Epithelial cell of prostate (primary cell): ENCODE data around the gene PLXNA4.

Experiments
- DNase-seq: peaks from one replicate; pipeline ENCODE4 v3.0.0-alpha.2; 2011; ENCODE audit warnings: low read depth, low spot score
- H3K27ac ChIP-seq: fragments of 450-650 bp; 2 replicates; pipeline ENCODE4 v1.5.1; 2017; ENCODE audit warnings: mild to moderate bottlenecking

The PLXNA4 gene

DNA sequence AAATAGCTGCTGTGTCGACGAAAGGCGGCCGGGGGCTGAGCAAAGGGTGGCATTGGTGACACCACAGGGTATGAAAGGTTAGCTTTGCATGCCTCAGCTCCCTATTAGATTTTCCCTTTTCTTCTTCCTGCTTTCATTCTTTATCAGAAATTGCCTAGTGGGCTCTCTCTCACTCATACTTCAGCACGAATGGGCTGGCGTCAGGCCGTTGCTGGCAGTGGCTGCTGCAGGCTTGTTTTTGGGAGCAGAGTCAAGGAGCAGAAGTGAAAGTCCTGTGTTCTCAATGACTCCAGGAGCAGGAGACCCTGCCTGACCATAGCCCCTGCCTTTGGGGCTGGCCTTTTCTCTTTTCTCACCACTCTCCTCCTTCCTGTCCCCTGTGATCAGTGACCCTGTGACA, 318.0 kb downstream of the PLXNA4 start:
- no peak overlapping the region for H3K27ac ChIP-seq
- no peak for DNase-seq

DNA sequence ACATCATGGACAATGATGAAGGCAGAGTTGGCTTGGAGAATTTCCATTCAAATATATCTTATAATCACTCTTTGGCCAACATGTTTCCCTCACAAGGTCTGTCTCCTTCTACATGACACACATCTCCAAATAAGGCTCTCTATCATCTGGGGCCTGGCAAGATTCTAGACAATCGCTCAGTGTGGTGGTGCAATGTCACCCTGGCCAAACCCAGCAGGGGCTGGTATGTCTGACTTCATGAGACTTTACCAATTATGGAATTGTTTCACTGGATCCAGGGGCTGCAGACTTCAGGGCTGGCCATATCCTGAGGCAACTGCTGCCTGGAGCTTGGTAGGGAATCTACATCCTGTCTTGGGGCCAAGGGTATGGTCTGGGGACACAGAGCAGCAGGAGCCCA, 319.0 kb downstream of the PLXNA4 start:
- no peak overlapping the region for H3K27ac ChIP-seq
- no peak for DNase-seq

DNA sequence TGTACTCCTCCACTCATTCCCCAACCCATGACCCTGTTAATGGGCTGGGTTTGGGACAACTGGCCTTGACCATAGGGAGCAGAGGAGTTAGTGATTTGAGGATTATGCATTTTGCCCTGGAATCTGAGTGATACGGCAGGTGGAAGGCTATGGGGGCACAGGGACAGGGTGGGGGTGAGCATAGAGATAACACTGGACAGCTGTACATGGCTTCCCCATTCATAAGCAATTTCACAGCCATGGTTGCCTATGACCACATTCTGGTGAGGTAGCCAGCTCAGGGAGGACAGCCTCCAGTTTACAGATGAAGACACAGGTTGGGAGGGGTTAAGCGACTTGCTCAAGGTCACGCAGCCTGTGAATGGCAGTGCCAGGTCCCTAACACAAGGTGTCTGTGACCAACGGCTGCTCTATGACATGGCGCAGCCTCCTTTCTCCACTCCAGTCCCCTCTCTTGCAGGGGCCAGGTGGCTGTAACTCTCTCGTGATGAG, 319.5 kb downstream of the PLXNA4 start:
- DNase-seq: no peak
- H3K27ac ChIP-seq: no peak overlapping the region

DNA sequence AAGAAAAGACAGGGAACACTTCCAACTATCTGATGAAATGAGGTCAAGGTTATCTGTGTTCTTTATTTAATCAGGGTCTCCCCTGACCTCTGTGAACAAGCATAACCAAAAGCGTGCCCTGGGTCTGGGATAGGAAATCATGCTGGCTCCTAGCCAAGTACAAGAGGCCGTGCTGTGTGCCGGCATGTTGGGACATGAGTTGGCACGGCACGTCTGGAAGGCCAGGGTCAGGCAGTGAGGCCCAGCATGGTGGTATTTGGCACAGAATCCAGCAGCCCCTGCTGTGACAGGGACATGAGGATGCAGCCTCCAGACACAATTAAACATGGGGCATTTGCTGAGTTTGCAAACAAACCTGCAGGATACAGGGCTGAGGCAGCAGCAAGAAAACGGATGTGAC, 320.4 kb downstream of the PLXNA4 start:
- no peak for DNase-seq
- H3K27ac ChIP-seq: no peak overlapping the region

DNA sequence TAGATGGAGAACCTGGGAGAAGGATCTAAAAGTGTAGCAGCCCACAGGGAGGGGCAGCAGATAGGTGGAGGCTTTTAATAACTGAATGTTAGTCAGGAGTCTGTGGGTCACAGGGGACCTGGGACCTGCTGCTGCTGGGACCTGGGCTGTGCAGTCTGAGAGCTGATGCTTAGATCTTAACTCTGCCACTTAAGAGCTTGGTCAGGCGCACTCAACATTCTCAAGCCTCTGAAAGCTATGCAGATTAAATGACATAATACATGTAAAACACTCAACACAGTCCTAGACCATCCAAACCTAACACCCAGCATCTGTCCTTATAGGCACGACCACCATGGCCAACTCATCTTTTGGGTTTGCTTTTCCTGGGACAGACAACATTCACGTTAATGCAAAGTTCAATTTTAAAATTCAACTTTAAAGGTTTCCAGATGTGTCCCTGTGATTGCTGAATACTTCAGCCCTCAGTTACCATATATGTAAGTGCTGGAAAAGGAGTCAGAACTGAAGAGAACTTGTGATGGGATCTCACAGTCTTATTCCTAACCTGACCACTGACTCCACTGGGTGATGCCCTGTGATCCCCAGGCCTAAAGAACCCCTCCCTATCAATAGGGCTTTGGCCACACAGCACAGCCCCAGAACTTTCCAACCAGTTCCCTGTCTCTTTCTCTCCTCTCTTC, 321.0 kb downstream of the PLXNA4 start:
- DNase-seq: no peak
- no peak overlapping the region for H3K27ac ChIP-seq

DNA sequence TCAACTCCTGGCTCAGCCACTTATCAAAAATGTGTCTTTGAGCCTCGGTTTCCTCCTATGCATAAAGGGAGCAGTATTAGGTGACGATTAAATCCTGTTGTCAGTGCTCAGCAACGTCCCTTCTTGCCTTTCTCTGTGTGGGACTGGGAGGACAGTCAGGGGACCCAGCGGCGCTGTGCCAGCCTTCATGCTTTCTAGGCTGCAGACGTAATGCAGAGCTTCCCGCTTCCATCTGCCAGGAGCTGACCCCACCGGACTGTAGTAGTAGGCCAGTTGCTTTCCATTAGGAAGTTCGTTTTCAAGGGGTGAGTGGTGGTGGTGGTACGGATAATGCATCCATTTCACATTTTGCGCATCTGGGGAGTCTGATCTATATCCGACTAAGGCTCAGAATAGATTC, 321.8 kb downstream of the PLXNA4 start:
- no peak for DNase-seq
- no peak overlapping the region for H3K27ac ChIP-seq

DNA sequence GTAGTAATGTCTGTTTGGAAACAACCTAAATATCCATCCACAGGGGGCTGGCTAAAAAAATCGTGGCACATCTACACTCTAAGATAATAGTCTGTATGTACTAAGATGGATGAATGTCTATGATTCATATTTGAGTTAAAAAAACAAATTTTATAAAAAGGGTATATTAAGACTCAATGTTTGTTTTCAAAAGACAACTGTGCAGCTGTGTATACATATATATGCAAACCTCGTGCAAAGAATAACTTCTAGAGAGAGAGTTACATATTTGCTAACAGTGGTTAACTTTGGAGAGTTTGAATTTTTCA, 323.5 kb downstream of the PLXNA4 start:
- no peak overlapping the region for H3K27ac ChIP-seq
- no peak for DNase-seq

DNA sequence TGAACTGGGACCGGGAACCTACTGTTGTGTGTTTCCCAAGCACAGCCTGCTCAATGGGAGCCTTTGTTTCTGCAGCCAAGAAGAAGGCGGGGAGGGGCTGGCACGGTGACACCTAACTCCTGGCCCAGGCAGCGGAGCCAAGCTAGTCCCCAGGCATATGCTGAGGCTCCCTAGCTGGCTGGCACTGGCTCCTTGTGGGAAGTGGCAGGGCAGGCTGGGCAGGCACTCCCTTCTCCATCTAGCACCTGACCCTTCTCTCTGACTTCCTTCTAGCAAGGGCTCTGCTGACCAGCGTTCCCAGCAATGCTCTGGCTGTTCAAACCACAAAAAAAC, 325.0 kb downstream of the PLXNA4 start:
- peak; percentile 44 for DNase-seq
- H3K27ac ChIP-seq: peak overlapping the region; percentile 21

DNA sequence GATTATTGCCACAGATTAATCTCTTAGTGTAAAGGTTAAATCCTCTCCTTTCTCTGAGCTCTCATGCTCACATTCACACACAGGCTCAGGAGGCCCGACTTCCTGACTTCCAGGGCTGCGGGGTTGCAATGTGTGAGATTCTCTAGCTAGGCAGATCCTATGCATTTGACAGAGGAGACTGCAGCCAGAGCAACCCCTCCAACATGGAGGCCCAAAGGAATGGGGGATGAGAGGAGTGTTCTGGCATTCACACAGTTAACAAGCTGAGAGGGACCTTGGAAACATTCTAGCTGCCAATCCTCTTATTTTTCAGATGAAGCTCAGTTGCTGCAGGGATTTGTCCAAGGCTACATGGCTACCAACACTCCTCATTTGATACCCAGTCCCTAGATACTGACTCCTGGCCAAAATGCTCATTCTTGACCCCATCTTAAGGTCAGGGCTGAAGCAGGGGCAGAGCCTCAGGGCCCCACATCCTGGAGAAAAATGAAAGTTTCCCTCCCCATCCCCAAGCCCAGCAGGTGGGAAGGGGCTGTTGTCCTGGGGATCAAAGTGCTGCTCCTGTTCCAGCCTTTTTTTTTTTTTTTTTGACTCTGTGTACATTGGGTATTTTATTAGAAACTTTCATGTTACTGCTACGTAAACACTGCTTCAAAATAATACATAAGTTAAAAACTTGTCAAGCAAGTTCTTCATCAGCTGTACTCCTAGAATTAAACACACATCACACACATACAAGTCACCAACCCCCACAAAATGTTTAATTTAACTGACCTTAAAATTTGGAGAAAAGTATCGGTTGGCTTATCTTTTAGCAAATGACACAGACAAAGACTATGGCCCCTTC, 325.6 kb downstream of the PLXNA4 start:
- no peak for DNase-seq
- H3K27ac ChIP-seq: peak overlapping the region; percentile 21

DNA sequence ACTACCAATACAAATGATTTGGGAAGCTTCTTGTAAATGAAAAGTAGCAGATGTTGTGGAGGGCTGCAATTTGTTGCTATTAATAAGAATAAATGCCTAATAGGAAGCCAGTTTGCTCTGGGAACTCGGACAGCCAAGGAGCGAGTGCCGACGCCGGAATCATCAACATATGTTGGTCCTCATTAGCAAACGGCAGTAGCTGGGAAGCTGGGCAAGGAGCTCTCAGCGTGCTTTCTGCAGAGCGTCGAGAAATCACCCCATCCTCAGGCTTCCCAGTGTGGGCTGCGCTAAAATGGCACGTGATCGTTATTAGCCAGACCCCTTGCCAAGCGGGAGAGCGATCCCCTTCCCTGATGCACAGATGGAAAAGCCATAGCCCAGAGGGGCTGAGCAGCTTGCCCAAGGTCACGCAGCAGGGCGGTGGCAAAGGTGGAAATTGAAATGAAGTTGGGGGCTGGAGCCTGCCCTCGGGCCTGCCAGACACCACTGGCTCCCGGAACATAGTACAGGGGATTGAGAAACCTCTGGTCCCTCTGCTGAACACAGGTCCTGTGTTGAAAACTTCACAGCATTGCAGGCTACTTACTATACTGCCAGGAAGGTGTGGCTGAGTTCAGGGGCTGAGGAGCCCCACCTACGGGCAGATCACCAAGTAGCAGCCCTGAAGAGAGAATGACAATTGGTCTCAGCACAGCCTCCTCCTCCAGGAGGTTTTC, 326.9 kb downstream of the PLXNA4 start:
- no peak for DNase-seq
- no peak overlapping the region for H3K27ac ChIP-seq

DNA sequence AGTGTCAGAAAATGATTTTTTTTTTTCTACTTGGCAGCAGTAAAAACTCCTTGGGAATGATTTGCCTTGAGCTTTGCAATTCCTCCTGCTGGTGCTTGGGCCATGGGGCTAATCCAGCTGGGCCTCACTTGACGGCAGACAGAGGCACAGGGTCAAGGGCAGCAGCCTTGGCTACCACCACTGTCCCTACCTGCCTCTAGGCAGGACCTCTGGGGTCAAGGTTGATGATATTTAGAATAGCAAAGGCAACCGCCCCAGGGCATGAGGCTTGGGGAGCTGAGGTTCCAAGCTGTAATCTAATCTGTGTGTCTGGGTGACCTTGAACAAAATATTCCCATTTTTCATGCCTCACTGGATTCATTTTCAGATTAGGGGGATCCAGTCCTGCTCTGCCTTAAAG, 327.4 kb downstream of the PLXNA4 start:
- H3K27ac ChIP-seq: no peak overlapping the region
- DNase-seq: no peak

DNA sequence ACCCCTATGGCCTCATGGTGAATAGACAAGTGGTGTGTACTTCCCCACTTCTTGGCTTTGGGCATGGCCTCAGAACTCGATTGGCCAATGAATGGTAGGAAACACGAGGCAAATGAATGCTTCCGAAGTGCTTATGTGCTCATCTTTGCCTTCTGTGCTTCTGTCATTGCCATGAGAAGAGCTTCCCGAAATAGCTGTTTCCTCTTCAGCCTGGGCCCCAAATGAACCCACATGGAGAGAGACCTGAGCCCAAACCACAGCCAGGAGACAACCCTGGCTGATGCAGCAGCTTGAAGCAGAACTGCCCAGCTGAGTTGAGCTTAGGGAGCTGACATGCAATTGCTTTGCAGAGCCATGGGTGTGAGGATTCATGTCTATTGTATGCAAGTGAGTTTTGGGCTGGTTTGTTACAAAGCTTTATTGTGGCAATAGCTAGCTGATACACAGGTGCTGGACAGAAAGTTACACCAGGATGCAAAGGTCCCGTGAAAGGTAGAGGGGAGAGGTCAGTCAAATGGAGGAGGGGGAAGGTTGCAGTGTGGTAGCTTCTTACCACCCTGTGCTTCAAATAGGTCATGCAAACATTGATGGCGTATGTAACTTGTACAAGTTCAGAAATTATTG, 328.2 kb downstream of the PLXNA4 start:
- DNase-seq: no peak
- H3K27ac ChIP-seq: no peak overlapping the region

DNA sequence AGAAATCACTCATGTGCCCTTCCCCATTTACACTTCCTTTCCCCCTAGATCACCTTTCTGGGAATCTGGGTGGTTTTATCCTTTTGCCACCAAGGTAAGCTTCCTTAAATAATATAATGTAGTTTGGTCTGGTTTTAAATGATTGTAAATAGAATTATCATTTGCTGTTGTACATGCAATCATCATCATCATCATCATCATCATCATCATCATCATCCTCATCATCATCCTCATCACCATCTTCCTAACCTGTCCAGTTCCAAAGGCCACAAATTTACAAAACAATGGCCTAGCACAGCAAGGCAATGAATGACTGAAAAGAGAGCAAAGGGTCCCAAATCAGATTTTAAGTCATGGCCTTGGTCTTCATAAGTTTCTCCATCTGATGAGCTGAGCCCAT, 329.7 kb downstream of the PLXNA4 start:
- H3K27ac ChIP-seq: no peak overlapping the region
- no peak for DNase-seq

DNA sequence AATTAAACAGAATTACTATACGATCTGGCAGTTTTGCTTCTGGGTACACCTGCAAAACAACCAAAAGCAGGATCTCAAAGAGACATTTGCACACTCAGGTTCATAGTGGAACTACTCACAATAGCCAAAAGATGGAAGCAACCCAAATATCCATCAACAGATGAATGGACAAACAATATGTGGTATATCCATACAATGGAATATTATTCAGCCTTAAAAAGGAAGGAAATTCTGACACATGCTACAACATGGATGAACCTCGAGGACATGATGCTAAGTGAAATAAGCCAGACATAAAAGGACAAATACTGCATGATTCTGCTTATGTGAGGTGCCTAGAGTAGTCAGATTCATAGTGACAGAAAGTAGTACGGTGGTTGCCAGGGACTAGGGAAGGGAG, 330.7 kb downstream of the PLXNA4 start:
- DNase-seq: no peak
- no peak overlapping the region for H3K27ac ChIP-seq

DNA sequence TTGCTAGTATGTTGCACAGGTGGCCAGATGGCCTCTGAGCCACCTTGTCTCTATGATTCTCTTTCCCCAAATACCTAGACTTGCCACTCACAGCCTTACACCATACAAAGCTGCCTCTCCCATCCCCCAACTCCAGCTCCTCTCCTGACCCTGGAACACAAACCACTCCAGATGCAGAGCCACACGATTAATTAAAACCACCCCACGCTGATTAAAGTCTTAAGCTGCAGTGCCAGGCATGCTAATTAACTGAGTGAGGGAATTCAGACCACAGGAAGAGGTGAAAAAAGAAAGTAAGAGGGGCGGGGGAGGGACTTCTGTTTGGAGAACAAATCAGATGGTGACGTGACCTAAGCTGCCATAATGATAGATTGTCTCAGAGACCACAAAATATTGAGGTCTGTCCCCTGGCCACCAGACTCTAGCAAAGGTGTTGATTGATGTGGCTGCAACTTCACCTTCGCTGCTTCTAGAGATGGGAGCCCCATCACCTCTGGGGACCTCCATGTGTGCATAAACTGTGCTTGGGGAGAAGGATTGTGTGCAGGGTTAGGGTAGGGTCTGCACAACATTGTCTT, 331.3 kb downstream of the PLXNA4 start:
- no peak overlapping the region for H3K27ac ChIP-seq
- DNase-seq: no peak

DNA sequence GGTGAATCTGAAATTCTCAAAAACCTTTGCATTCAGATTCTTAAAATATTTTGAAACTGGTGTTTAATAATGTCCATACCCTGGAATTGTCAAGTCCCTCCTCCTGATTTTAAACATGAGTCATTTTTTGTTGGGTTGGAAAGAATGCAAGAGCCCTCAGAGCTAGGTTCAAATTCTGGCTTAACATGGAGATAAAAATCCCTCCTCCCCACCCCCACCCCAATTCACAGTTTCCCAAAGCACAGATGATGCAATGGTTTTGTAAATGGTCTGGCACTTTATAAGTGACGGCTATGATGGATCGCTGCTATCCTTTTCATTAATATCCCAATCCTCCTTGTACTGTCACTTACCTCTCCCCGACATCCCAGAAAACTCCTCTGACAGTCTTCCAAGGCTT, 332.8 kb downstream of the PLXNA4 start:
- H3K27ac ChIP-seq: no peak overlapping the region
- no peak for DNase-seq

DNA sequence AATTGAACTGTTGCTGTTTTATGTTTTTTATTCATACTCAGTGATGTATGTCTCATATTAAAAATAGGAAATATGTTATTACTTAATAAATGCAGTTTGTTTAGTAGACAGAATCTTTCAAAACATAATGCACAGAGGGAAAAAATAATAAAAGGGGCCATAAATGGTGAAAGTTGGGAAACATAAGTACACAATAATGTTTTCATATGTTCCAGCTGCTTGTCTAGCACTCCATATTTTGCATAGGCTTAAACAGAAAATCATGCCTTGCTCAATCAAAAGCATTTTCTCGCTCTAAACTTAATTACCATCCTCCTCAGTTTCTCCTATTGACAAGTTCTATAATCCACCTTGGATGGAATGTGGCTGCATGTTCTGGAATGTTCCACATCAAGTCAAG, 333.2 kb downstream of the PLXNA4 start:
- DNase-seq: no peak
- no peak overlapping the region for H3K27ac ChIP-seq

DNA sequence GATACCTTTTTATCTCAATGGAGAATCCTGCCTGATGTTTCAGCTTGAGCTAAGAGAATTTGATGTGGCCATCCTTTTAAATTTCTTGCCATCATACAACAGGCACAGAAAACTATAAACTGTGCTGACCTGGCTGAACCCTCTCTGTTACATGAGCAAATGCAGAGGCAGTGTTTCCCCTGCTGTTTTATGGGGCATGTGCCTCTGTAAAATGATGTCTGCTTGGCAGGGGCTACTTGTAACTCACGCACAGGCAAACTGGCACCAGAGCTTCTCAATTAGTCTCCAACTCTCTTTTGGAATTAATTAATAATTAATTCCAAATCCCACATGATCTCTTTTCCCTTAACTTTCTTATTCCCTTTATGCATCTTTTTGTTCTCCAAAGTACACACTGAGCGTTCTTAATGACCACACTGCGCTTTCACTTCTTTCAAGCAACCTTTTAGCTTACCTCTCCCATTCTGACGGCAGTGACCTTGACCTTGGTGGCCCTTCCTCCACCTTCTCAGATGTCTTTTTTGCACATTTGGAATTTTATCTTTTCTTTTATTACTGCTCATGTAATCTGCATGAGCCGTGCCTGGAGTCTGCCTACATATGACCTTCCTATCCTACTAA, 334.0 kb downstream of the PLXNA4 start:
- DNase-seq: no peak
- H3K27ac ChIP-seq: no peak overlapping the region

DNA sequence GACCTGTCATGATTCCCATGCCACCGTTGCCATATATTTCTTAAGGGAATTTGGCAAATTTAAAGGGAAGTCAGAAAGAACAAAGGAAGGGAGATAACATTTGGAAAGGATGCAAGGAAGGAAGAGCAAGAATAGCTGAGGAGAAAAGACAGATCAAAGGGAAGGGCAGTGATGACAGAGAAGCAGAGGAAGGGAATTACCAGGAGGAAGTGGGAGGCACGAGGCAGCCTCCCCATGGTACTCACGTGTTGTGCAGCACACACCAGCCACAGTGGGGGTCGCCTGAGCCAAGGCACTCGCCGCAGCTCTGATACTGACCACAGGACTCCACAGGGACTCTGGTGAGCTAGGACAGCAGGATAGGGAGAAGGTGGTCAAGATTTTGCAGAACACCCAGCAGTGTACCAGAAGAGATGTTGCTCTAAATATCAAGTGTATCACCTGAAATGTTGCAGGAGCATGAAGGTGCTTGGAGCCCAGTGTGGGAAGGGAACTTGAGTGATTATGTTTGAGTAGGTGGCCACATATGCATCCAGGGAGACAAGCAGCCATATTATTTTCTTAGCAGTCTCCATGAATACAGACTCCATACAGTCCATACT, 335.3 kb downstream of the PLXNA4 start:
- no peak for DNase-seq
- no peak overlapping the region for H3K27ac ChIP-seq

DNA sequence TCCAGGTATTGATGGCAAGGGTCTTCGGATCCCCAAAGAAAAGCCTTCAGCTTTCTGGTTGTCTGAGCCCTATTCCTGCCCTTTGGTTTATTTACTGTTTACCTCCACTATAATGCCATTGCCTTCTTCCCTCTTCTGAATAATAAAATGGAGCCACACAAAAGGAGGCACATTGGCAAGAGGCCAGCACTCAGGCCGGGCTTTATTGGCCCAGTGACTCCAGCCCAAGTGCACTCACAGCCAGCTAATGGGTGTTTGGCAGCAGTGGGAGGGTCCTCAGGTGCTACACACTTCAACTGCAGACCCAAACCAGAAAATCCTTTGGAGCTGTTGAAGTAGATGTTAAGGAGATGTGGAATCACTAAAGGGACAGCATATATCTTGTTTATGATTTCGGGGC, 336.0 kb downstream of the PLXNA4 start:
- no peak overlapping the region for H3K27ac ChIP-seq
- DNase-seq: no peak
